AG09309 (cell line): ENCODE measurements around the gene MEAK7.
"Not testable (repeated sequence)": the region's sequence is repeated elsewhere in the genome, so short reads cannot be mapped to it uniquely, and the experiment has no call there.

ENCODE experiments used
- DNase-seq: peaks from one replicate; pipeline ENCODE4 v3.0.0-alpha.2; 2010; ENCODE audit warnings: low read depth
- H3K4me3 ChIP-seq: 2 replicates; pipeline ENCODE4 v1.5.1; 2011; ENCODE audit warnings: mild to moderate bottlenecking, low read depth, low read length, moderate library complexity; ENCODE audit not compliant: control insufficient read depth
- TF ChIP-seq, protein P1 (sequence below): IDR thresholded peaks from 2 replicates; pipeline ENCODE4 v1.5.1; 2011; ENCODE audit warnings: mild to moderate bottlenecking, low read depth, low read length, inconsistent platforms; ENCODE audit not compliant: insufficient read depth, control insufficient read depth; ENCODE audit errors: missing control alignments

Gene MEAK7

DNA sequence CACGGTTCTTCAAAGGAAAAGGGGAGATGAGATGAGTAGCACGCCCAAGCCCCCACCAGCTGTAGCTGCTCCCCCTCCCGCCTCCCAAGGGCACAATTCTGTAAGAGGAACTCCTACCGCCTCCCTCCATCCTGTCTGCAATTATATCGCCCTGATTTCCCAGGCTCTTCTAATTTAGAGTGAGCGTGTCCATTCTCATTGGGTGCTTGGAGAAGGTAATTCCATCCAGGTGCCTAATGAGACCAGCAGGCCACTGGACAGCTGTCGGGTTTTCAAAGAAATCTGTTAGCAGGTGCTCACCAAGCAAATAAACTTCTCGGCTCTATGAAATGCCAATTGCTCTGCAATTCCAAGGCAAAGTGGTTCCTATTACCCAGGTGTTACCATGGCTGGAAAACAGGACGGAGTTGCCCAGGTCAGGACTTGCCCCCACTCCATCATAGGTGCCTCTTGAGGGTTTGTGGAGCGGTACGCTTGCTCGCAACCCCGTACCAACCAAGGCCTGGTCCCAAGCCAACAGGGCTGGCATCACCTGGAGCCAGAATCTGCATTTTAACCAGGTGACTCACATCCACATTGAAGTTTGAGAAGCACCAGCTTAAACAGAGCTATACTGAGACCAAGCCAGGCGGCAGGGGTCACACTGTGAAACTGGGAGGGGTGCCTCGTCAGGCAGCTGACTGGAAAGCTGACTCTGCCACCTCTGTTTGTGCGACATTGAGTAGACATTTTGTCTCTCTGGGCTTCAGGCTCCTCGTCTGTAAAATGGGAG lies 16.5 kb upstream of the MEAK7 start:
- no peak overlapping the region for H3K4me3 ChIP-seq
- no peak for DNase-seq
- TF ChIP-seq, protein P1, sequence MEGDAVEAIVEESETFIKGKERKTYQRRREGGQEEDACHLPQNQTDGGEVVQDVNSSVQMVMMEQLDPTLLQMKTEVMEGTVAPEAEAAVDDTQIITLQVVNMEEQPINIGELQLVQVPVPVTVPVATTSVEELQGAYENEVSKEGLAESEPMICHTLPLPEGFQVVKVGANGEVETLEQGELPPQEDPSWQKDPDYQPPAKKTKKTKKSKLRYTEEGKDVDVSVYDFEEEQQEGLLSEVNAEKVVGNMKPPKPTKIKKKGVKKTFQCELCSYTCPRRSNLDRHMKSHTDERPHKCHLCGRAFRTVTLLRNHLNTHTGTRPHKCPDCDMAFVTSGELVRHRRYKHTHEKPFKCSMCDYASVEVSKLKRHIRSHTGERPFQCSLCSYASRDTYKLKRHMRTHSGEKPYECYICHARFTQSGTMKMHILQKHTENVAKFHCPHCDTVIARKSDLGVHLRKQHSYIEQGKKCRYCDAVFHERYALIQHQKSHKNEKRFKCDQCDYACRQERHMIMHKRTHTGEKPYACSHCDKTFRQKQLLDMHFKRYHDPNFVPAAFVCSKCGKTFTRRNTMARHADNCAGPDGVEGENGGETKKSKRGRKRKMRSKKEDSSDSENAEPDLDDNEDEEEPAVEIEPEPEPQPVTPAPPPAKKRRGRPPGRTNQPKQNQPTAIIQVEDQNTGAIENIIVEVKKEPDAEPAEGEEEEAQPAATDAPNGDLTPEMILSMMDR: no peak

DNA sequence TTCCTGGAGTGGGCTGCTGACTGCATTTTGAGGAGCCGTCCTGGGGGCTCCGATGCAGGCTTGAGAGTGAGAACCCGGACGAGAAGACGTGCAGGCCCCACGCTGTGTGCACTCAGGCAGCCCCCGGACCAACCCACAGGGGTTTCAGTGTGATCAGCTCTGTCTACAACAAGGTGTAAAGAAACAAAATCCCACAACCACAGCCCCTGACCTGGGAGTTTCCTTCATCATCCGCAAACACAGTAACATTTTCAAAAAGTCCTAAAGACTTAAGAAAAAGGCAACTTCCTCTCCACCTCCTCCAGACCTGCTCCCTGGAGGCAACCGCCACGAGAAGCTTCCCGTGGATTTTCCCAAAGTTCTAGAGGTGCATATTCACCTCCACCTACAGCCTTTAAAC lies 15.4 kb upstream of the MEAK7 start:
- DNase-seq: no peak
- TF ChIP-seq, protein P1: no peak
- no peak overlapping the region for H3K4me3 ChIP-seq

DNA sequence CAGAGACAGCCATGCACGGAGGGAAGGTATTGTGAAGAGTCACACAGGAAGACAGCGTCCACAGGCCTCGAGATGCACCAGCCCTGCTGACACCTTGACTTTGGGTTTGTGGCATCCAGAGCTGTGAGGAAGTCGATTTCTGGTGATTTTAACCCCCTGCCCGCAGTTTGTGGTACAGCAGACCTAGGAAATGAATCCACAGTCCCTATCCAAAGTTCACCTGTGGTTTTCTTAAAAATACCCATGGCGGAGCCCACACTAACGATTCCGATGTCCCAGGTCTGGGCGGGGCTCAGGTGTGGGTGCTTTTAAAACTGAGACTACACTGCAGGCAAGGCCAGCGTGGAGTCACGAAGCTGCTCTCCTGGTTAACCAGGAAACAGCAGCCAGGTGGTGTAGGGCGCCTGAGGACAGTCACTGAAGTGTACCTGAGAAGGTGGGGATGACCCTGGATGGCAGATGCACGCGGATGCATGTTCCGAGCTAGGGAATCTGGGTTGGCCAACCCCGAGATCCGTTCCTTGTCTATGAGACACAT lies 14.4 kb upstream of the MEAK7 start:
- TF ChIP-seq, protein P1: no peak
- H3K4me3 ChIP-seq: no peak overlapping the region
- DNase-seq: no peak

DNA sequence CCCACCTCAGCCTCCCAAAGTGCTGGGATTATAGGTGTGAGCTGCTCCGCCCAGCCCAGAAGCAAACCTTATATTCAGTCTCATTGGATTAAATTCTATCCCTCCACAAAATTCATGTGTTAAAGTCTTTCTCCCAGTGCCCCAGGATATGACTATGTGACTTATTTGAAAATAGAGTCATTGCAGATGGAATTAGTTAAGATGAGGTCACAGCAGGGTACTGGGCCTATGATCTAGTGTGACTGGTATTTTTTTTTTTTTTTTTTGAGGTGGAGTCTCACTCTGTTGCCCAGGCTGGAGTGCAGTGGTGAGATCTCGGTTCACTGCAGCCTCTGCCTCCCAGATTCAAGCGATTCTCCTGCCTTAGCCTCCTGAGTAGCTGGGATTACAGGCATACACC lies 13.8 kb upstream of the MEAK7 start:
- not testable (repeated sequence) for DNase-seq, H3K4me3 ChIP-seq

DNA sequence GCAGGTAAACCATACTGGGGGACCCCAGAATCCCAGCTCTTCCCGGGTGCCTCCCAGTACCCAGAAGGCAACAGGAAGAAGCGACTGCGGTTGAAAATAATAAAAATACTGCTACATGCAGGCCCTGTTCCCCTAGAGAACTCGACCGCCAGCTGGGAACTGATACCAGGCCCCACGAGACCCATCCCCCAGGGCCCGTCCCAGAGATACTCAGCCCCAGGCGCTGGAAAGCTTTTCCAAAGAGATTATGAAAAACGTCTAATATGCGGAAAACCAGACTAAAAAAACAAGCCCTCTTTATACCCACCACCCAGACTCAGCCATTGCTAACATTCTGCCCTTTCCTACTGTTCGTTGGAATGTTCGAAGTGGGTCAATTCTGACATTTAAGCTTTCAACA lies 12.9 kb upstream of the MEAK7 start:
- no peak overlapping the region for H3K4me3 ChIP-seq
- TF ChIP-seq, protein P1: no peak
- DNase-seq: no peak

DNA sequence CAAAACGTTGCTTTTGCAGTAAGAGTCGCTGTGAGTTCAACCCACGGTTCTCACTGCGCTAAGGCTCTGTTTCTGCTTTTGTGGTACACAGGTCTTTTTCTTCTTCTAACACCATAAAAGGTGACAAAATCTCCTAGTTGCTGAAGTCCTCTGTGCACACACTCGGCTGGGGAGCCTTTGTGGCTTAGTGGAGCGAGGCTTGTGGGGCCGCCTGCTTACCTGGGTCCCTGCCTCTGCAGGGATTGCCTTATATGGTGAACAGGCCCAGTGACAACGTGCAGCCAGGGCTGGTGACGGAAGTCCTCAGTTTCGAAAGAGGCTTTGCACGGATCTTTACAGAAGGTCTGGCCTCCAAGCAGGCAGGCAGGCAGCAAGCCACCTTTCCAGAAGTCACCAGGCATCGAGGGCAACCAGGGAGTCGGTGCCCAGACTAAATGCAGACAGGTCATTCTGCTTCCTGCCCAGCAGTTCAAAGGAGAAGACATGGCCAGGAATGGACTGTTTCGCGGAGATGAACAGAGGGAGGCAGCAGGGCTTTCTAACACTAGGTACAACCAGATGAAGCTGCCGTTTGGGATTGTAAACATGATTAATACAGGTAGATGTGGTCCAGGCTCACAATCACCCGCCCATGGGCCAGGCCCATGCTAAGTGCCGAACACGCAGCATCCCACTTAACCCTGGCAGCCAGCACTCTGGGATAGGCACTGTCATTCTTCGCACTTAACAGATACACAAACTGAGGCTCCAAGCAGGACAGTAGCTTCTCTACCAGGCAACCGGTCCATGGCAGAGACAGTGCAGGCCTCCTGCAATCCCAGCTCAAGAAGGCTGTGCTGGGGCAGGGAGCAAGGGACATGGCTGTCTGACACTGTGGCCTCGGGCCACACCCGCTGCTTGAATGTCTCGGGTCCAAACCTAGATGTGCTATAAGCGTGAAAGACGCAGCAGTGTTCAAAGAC lies 10.7 kb upstream of the MEAK7 start:
- TF ChIP-seq, protein P1: no peak
- H3K4me3 ChIP-seq: no peak overlapping the region
- no peak for DNase-seq
